Astrocyte (in vitro differentiated cells and primary cell): ENCODE data around the gene CLEC14A. TPM values are rescaled to one million over a fixed set of nuclear protein-coding genes. Genes with fewer than 3 reads are reported as not detected.

Experiments used
- DNase-seq: peaks from one replicate; pipeline ENCODE4 v3.0.0-alpha.2; 2010; ENCODE audit warnings: low read depth
- FAIRE-seq: peaks from 2 replicates; lab custom pipeline; 2011; peaks lifted over from hg19 to GRCh38; lab: Jason Lieb, UNC
- H2AFZ ChIP-seq: 2 replicates; pipeline ENCODE4 v1.6.0; 2012; ENCODE audit warnings: low read depth, low read length, inconsistent platforms
- H3K27ac ChIP-seq: 2 replicates; pipeline ENCODE4 v1.5.1; 2011; ENCODE audit warnings: low read depth, low read length, inconsistent platforms
- H3K27me3 ChIP-seq: 2 replicates; pipeline ENCODE4 v1.6.0; 2011; ENCODE audit warnings: low read length, inconsistent platforms; ENCODE audit not compliant: insufficient read depth
- H3K36me3 ChIP-seq: 2 replicates; pipeline ENCODE4 v1.5.1; 2011; ENCODE audit warnings: low read length, inconsistent platforms; ENCODE audit not compliant: insufficient read depth
- H3K4me1 ChIP-seq: 2 replicates; pipeline ENCODE4 v1.5.1; 2011; ENCODE audit warnings: low read length, inconsistent platforms; ENCODE audit not compliant: insufficient read depth
- H3K4me2 ChIP-seq: 2 replicates; pipeline ENCODE4 v1.6.0; 2012; ENCODE audit warnings: low read length, inconsistent platforms
- H3K4me3 ChIP-seq: 2 replicates; pipeline ENCODE4 v1.5.1; 2011; ENCODE audit warnings: low read depth, mild to moderate bottlenecking, low read length, inconsistent platforms; ENCODE audit not compliant: insufficient read depth
- H3K79me2 ChIP-seq: 2 replicates; pipeline ENCODE4 v1.6.0; 2012; ENCODE audit warnings: mild to moderate bottlenecking, low read length, inconsistent platforms; ENCODE audit not compliant: insufficient read depth
- H3K9ac ChIP-seq: 2 replicates; pipeline ENCODE4 v1.6.0; 2012; ENCODE audit warnings: mild to moderate bottlenecking, low read length, inconsistent platforms
- H3K9me3 ChIP-seq: 2 replicates; pipeline ENCODE4 v1.5.1; 2012; ENCODE audit warnings: low read depth, mild to moderate bottlenecking, low read length, inconsistent platforms; ENCODE audit not compliant: insufficient read depth
- H4K20me1 ChIP-seq: 2 replicates; pipeline ENCODE4 v1.6.0; 2012; ENCODE audit warnings: low read length, inconsistent platforms; ENCODE audit not compliant: insufficient read depth
- H3K27ac Mint-ChIP-seq: one replicate; pipeline ENCODE4 v1.8.0; 2021; ENCODE audit warnings: mild to moderate bottlenecking, mixed read lengths; ENCODE audit not compliant: unreplicated experiment
- H3K27me3 Mint-ChIP-seq: one replicate; pipeline ENCODE4 v1.8.0; 2021; ENCODE audit warnings: low read depth, mixed read lengths; ENCODE audit not compliant: unreplicated experiment
- H3K36me3 Mint-ChIP-seq: one replicate; pipeline ENCODE4 v1.8.0; 2021; ENCODE audit warnings: low read depth, mixed read lengths; ENCODE audit not compliant: unreplicated experiment
- H3K4me1 Mint-ChIP-seq: one replicate; pipeline ENCODE4 v1.8.0; 2021; ENCODE audit warnings: low read depth, mixed read lengths; ENCODE audit not compliant: unreplicated experiment
- H3K4me3 Mint-ChIP-seq: one replicate; pipeline ENCODE4 v1.8.0; 2021; ENCODE audit warnings: mild to moderate bottlenecking, moderate library complexity, mixed read lengths; ENCODE audit not compliant: unreplicated experiment
- H3K9me3 Mint-ChIP-seq: one replicate; pipeline ENCODE4 v1.8.0; 2021; ENCODE audit warnings: mild to moderate bottlenecking, mixed read lengths; ENCODE audit not compliant: unreplicated experiment
- EZH2 ChIP-seq: IDR thresholded peaks from 2 replicates; pipeline ENCODE4 v1.6.1; 2012; ENCODE audit warnings: mild to moderate bottlenecking, low read length, inconsistent platforms; ENCODE audit not compliant: insufficient read depth
- total RNA-seq: library from RNA; stranded (reverse); gene quantifications from 2 replicates; pipeline ENCODE4 v1.2.1, GENCODE V29; 2021
- TF ChIP-seq, protein P1 (sequence below): IDR thresholded peaks from 2 replicates; pipeline ENCODE4 v1.5.1; 2011; ENCODE audit warnings: low read depth, mild to moderate bottlenecking, inconsistent platforms, low read length, moderate library complexity; ENCODE audit not compliant: insufficient read depth

CLEC14A gene
- total RNA-seq, 1 donor from 2014 or later = not detected

DNA sequence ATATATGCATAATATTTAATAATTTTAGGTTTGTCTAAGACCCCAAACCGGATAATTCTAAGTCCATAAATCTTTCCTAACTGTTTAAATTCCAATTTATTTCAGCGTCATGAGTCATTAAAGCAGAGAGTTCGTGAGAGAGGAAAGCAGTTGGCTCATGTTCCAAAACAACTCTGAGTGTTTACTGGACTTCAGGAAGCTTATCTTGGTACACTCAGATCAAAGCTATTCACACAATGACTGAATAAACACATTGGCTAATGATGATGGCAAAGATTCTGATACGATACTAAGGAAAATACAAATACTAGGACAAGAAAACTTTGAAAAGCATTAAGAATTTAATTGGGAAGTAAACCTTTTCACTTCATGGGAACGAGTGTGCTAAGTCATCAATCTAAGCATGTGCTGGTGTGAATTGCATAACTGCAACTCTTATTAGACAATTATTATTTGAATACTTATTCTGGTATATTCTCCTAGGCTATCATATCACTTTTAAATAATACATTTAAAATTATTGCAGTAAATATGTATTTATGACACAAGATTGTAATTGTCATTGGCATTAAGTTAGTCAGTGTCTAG lies 34.8 kb upstream of the CLEC14A start:
- Mint-ChIP-seq H3K4me1 (peaks cover 18% of the 10 kb centered on the region), H3K36me3 (no peaks in the 10 kb centered on the region), H3K27ac (no peak overlapping the region), H3K4me3 (no peak overlapping the region), H3K9me3 (peaks cover 3% of the 10 kb centered on the region), H3K27me3 (no peaks in the 10 kb centered on the region)
- DNase-seq (peak; percentile 97), FAIRE-seq (peak; percentile 52)
- Histone ChIP-seq H4K20me1 (no peaks in the 10 kb centered on the region), H3K4me1 (peaks cover 22% of the 10 kb centered on the region), H3K9ac (peak overlapping the region; percentile 26), H3K27ac (peak overlapping the region; percentile 74), H3K4me3 (no peak overlapping the region), H3K9me3 (no peaks in the 10 kb centered on the region), H3K27me3 (no peaks in the 10 kb centered on the region), H3K79me2 (no peaks in the 10 kb centered on the region), H2AFZ (no peak overlapping the region), H3K4me2 (peak overlapping the region; percentile 19), H3K36me3 (no peaks in the 10 kb centered on the region)
- TF ChIP-seq, protein P1, sequence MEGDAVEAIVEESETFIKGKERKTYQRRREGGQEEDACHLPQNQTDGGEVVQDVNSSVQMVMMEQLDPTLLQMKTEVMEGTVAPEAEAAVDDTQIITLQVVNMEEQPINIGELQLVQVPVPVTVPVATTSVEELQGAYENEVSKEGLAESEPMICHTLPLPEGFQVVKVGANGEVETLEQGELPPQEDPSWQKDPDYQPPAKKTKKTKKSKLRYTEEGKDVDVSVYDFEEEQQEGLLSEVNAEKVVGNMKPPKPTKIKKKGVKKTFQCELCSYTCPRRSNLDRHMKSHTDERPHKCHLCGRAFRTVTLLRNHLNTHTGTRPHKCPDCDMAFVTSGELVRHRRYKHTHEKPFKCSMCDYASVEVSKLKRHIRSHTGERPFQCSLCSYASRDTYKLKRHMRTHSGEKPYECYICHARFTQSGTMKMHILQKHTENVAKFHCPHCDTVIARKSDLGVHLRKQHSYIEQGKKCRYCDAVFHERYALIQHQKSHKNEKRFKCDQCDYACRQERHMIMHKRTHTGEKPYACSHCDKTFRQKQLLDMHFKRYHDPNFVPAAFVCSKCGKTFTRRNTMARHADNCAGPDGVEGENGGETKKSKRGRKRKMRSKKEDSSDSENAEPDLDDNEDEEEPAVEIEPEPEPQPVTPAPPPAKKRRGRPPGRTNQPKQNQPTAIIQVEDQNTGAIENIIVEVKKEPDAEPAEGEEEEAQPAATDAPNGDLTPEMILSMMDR = no peak
- TF ChIP-seq EZH2 = no peak

- no peaks in the 10 kb centered on the region for H3K36me3 Mint-ChIP-seq
- H3K4me3 Mint-ChIP-seq = no peak overlapping the region
- Histone ChIP-seq H4K20me1 (no peaks in the 10 kb centered on the region), H3K36me3 (no peaks in the 10 kb centered on the region), H3K27ac (no peak overlapping the region), H2AFZ (no peak overlapping the region), H3K4me1 (peaks cover 14% of the 10 kb centered on the region), H3K4me2 (no peak overlapping the region), H3K27me3 (no peaks in the 10 kb centered on the region), H3K9ac (no peak overlapping the region), H3K9me3 (no peaks in the 10 kb centered on the region), H3K79me2 (no peaks in the 10 kb centered on the region), H3K4me3 (no peak overlapping the region)
- no peak for TF ChIP-seq EZH2
- TF ChIP-seq, protein P1 = no peak
- peaks cover 9% of the 10 kb centered on the region for H3K4me1 Mint-ChIP-seq
- FAIRE-seq (no peak), DNase-seq (peak; percentile 4)
- H3K27ac Mint-ChIP-seq = no peak overlapping the region
- H3K27me3 Mint-ChIP-seq = no peaks in the 10 kb centered on the region
- peaks cover 5% of the 10 kb centered on the region for H3K9me3 Mint-ChIP-seq
Observed at GRCh38 chr14:38286452-38286851, 30.6 kb upstream of the CLEC14A start.

DNA sequence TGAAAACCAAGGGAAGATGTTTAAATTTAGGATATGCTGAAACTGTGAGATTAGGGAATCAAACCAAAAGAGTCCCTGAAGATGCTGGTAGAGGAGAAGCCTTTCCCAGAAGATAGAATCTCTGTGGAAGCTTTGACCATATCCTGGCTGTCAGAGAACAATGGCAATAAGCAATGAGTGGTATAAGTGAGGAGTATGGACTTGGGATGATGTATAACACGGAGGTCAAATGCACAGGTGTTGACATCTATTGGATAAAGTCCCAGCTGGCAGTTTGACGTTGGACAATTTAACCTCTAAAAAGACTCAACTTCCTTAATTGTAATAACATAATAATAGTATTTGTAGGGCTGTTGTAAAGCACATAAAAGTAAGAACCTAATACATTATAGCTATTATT lies 30.1 kb upstream of the CLEC14A start:
- Mint-ChIP-seq H3K36me3 (no peaks in the 10 kb centered on the region), H3K27me3 (no peaks in the 10 kb centered on the region), H3K4me1 (peaks cover 4% of the 10 kb centered on the region), H3K9me3 (peaks cover 5% of the 10 kb centered on the region), H3K27ac (no peak overlapping the region), H3K4me3 (no peak overlapping the region)
- H4K20me1 ChIP-seq = no peaks in the 10 kb centered on the region
- H3K27me3 ChIP-seq = no peaks in the 10 kb centered on the region
- no peak overlapping the region for H3K4me2 ChIP-seq
- no peak for TF ChIP-seq EZH2
- H3K79me2 ChIP-seq = no peaks in the 10 kb centered on the region
- no peak for FAIRE-seq
- H3K9ac ChIP-seq = no peak overlapping the region
- no peaks in the 10 kb centered on the region for H3K36me3 ChIP-seq
- no peak overlapping the region for H3K27ac ChIP-seq
- no peaks in the 10 kb centered on the region for H3K9me3 ChIP-seq
- H3K4me1 ChIP-seq = peaks cover 9% of the 10 kb centered on the region
- peak; percentile 6 for DNase-seq
- no peak overlapping the region for H2AFZ ChIP-seq
- H3K4me3 ChIP-seq = no peak overlapping the region
